Measurements from ENCODE around the gene EYA2.
"Not testable (repeated sequence)": the region's sequence is repeated elsewhere in the genome, so short reads cannot be mapped to it uniquely, and the experiment has no call there.

- not testable (repeated sequence) for TF ChIP-seq POLR2AphosphoS5, EP300, POLR2A (IDR thresholded peaks at IDR 0.05)
- TF ChIP-seq, protein P1, sequence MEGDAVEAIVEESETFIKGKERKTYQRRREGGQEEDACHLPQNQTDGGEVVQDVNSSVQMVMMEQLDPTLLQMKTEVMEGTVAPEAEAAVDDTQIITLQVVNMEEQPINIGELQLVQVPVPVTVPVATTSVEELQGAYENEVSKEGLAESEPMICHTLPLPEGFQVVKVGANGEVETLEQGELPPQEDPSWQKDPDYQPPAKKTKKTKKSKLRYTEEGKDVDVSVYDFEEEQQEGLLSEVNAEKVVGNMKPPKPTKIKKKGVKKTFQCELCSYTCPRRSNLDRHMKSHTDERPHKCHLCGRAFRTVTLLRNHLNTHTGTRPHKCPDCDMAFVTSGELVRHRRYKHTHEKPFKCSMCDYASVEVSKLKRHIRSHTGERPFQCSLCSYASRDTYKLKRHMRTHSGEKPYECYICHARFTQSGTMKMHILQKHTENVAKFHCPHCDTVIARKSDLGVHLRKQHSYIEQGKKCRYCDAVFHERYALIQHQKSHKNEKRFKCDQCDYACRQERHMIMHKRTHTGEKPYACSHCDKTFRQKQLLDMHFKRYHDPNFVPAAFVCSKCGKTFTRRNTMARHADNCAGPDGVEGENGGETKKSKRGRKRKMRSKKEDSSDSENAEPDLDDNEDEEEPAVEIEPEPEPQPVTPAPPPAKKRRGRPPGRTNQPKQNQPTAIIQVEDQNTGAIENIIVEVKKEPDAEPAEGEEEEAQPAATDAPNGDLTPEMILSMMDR (IDR thresholded peaks at IDR 0.05) = not testable (repeated sequence)
Measured at GRCh38 chr20:47204850-47205122, 310.1 kb downstream of the EYA2 start.

All from sigmoid colon (tissue), 4 donors.